ENCODE results near the gene NOL4L. TPM values are rescaled to one million over a fixed set of nuclear protein-coding genes. Genes with fewer than 3 reads are reported as not detected.

NOL4L gene
- total and polyA plus RNA-seq, 2 donors (not counting 3 experiments of a cell fraction or from before 2014, with no cell fraction given) = 55.2 to 79.6 TPM

DNA sequence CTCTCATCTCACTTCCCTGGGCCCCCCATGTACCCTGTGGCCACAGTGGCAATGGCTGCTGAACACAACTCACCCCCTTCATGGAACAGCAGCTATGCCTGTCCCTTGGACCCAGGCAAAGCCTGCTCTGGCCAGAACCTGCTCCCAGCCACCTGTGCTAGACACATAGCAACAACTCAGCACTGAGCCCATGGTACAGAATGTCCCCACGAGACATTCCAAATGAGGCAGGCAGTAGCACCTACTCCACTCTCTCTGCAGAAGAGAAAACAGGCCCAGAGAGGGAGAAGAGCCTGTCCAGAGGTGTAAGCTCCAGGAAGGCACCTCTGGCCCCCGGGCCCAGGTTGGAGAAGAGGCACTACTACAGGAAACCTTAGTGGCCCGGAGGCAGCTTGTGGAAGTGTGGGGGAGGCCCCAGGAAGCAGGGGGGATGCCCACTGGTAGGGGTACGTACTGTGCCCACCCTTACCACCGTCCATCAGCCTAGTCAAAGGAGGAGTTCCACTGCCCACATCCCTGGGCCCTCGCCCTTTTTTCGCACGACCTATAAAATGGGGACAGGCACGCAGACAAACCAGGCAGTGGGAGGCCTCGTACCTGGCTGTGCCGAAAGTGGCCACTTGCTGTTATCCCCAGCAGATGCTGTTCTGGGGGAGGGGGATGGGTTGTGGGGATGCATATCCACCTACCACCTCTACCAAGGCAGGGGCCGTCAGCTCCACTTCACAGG is 129.8 kb downstream of the NOL4L start:
- no peaks in the 10 kb centered on the region for H3K27me3 ChIP-seq (ENCODE audit: control insufficient read depth in 2 of 2, insufficient read depth in 2 of 2, low read length in 2 of 2)
- BruUV-seq (replicated peaks) = no TSS peak
- intact Hi-C loops (cut with micrococcal nuclease) = no loop called here
- TF ChIP-seq POLR2AphosphoS5 (IDR thresholded peaks at IDR 0.05; ENCODE audit: insufficient read depth, low read depth, low read length) (no peak), CTCF (IDR thresholded peaks at IDR 0.05; ENCODE audit: extremely low read depth in 1 of 2, insufficient read depth in 1 of 2, low read depth in 1 of 2, low read length in 2 of 2) (no peak), POLR2A (IDR thresholded peaks at IDR 0.05; ENCODE audit: low read depth, low read length) (no peak), MYC (IDR thresholded peaks at IDR 0.05; ENCODE audit: low read depth, low read length) (no peak), FOS (IDR thresholded peaks at IDR 0.05; ENCODE audit: borderline replicate concordance, insufficient read depth, low read length) (no peak), GATA2 (IDR thresholded peaks at IDR 0.05; ENCODE audit: insufficient read depth, insufficient read length, low read depth, low read length) (no peak), EZH2 (IDR thresholded peaks at IDR 0.05; ENCODE audit: borderline replicate concordance, low read depth, low read length, severe bottlenecking) (no peak), JUN (IDR thresholded peaks at IDR 0.05; ENCODE audit: borderline replicate concordance, insufficient read depth, insufficient read length, low read depth) (no peak)
- TF ChIP-seq, protein P1, sequence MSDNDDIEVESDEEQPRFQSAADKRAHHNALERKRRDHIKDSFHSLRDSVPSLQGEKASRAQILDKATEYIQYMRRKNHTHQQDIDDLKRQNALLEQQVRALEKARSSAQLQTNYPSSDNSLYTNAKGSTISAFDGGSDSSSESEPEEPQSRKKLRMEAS (IDR thresholded peaks at IDR 0.05; ENCODE audit: insufficient read depth, insufficient read length) = no peak
- no peak for FAIRE-seq
- H3K4me1 ChIP-seq (ENCODE audit: control insufficient read depth, extremely low read depth, insufficient read depth, low read length) = peaks cover 20% of the 10 kb centered on the region
- DNase-seq (ENCODE audit: low read depth, low spot score) = no peak
- no peaks in the 10 kb centered on the region for H3K9me3 ChIP-seq (replicated peaks; ENCODE audit: control insufficient read depth, insufficient read depth, low read length)
- ChIA-PET POLR2A (no interaction called here), CTCF (interaction anchor here (1.0 to 4.4 kb wide), 3 partner anchors 12 to 30 kb away, joined by 3 to 22 read pairs (median 3); no protein-coding TSS in a partner anchor)
- H3K36me3 ChIP-seq (ENCODE audit: control insufficient read depth in 2 of 2, extremely low read depth in 1 of 2, insufficient read depth in 2 of 2, low read length in 2 of 2) = peaks cover 26 to 57% of the 10 kb centered on the region in 2 experiments
- no peak overlapping the region for H3K4me2 ChIP-seq (ENCODE audit: insufficient read depth, low read length)
- H2AFZ ChIP-seq (ENCODE audit: low read depth, low read length) = no peak overlapping the region
- no peaks in the 10 kb centered on the region for H3K9me1 ChIP-seq (replicated peaks; ENCODE audit: control insufficient read depth, extremely low read depth, insufficient read depth, low read length)
- dilution Hi-C loops (cut with MboI; ENCODE audit: extremely low pct_ligation_motif_present, low sequenced_read_pairs) = no loop called here
- no peak overlapping the region for H3K27ac ChIP-seq (ENCODE audit: insufficient read depth, low read depth, low read length)
- H4K20me1 ChIP-seq (replicated peaks; ENCODE audit: control insufficient read depth, extremely low read depth, insufficient read depth, low read length) = no peaks in the 10 kb centered on the region
- no peak overlapping the region for H3K9ac ChIP-seq (replicated peaks; ENCODE audit: extremely low read depth, insufficient read depth, low read length)
- H3K79me2 ChIP-seq (ENCODE audit: control insufficient read depth, insufficient read depth, low read length) = peaks cover 85% of the 10 kb centered on the region
- H3K4me3 ChIP-seq (replicated peaks in 1 of 3; ENCODE audit: insufficient read depth in 1 of 3, low read depth in 1 of 3, low read length in 3 of 3) = no peak overlapping the region

Measured in endothelial cell of umbilical vein (primary cell).